SK-N-MC (cell line): ENCODE data around the gene C1QL2.

Source experiments
- EZH2 ChIP-seq: fragments of 200-600 bp; sonication (generic); IDR thresholded peaks from one replicate; pipeline ENCODE4 v1.6.1; 2017; ENCODE audit warnings: antibody characterized with exemption
- POLR2AphosphoS5 ChIP-seq: IDR thresholded peaks from 2 replicates; pipeline ENCODE4 v1.6.1; 2012; ENCODE audit warnings: mild to moderate bottlenecking, low read depth, low read length, borderline replicate concordance

GRCh38 chr2:119184512-119184911, 26.0 kb upstream of the C1QL2 start:
- TF ChIP-seq POLR2AphosphoS5 (no peak), EZH2 (no peak)
